OCI-LY1 (cell line): ENCODE measurements around the gene USP5.
"Not testable (repeated sequence)": the region's sequence is repeated elsewhere in the genome, so short reads cannot be mapped to it uniquely, and the experiment has no call there.

ENCODE experiments used
- H2AFZ ChIP-seq: fragments of 200-600 bp; sonication (generic), shearing (Covaris generic); 2 replicates; pipeline ENCODE4 v1.6.0; 2014; ENCODE audit warnings: antibody characterized with exemption, mild to moderate bottlenecking, low read length
- H3F3A ChIP-seq: fragments of 200-600 bp; sonication (generic), shearing (Covaris generic); 2 replicates; pipeline ENCODE4 v1.6.0; 2014; ENCODE audit warnings: mild to moderate bottlenecking, antibody characterized with exemption, low read length, moderate library complexity; ENCODE audit not compliant: insufficient read depth
- H3K27ac ChIP-seq: fragments of 200-600 bp; sonication (generic); 2 replicates; pipeline ENCODE4 v1.5.1; 2014; ENCODE audit warnings: low read length, mixed run types, mild to moderate bottlenecking, low read depth; ENCODE audit not compliant: poor library complexity, severe bottlenecking
- H3K27me3 ChIP-seq: fragments of 200-600 bp; sonication (generic); 2 replicates; pipeline ENCODE4 v1.6.0; 2014; ENCODE audit warnings: antibody characterized with exemption, mild to moderate bottlenecking, low read length, moderate library complexity; ENCODE audit not compliant: insufficient read depth
- H3K36me3 ChIP-seq: fragments of 200-600 bp; sonication (generic); 2 replicates; pipeline ENCODE4 v1.6.1; 2014; ENCODE audit warnings: mild to moderate bottlenecking, antibody characterized with exemption, low read length, moderate library complexity, mixed read lengths; ENCODE audit not compliant: insufficient read depth
- H3K4me1 ChIP-seq: fragments of 200-600 bp; sonication (generic); 2 replicates; pipeline ENCODE4 v1.5.1; 2014; ENCODE audit warnings: mild to moderate bottlenecking, low read length, moderate library complexity; ENCODE audit not compliant: insufficient read depth, severe bottlenecking
- H3K4me2 ChIP-seq: fragments of 200-600 bp; sonication (generic), shearing (Covaris generic); 2 replicates; pipeline ENCODE4 v1.6.1; 2014; ENCODE audit warnings: low read length
- H3K4me3 ChIP-seq: fragments of 200-600 bp; sonication (generic); 2 replicates; pipeline ENCODE4 v1.5.1; 2014; ENCODE audit warnings: low read length, low read depth, mild to moderate bottlenecking, mixed read lengths; ENCODE audit not compliant: poor library complexity, severe bottlenecking
- H3K79me2 ChIP-seq: fragments of 200-600 bp; shearing (Covaris generic); 2 replicates; pipeline ENCODE4 v1.6.1; 2016; ENCODE audit warnings: mixed run types, low read length, mixed read lengths; ENCODE audit not compliant: insufficient read depth
- H3K9ac ChIP-seq: fragments of 200-600 bp; sonication (generic), shearing (Covaris generic); 2 replicates; pipeline ENCODE4 v1.6.1; 2014; ENCODE audit warnings: mild to moderate bottlenecking, low read length, mixed read lengths
- H3K9me2 ChIP-seq: fragments of 200-600 bp; sonication (generic), shearing (Covaris generic); 2 replicates; pipeline ENCODE4 v1.6.1; 2014; ENCODE audit warnings: low read depth, mild to moderate bottlenecking, low read length, mixed read lengths
- H3K9me3 ChIP-seq: fragments of 200-600 bp; shearing (Covaris generic); 2 replicates; pipeline ENCODE4 v1.6.1; 2014; ENCODE audit warnings: low read length, mixed read lengths
- H4K20me1 ChIP-seq: fragments of 200-600 bp; sonication (generic), shearing (Covaris generic); 2 replicates; pipeline ENCODE4 v1.6.0; 2016; ENCODE audit warnings: mild to moderate bottlenecking, low read length; ENCODE audit not compliant: insufficient read depth
- EZH2 ChIP-seq: fragments of 200-600 bp; sonication (generic), shearing (Covaris generic); IDR thresholded peaks from 2 replicates; pipeline ENCODE4 v1.8.0; 2017; ENCODE audit warnings: borderline replicate concordance, mixed run types, mild to moderate bottlenecking, antibody characterized with exemption, low read length, moderate library complexity, mixed read lengths
- TF ChIP-seq, protein P1 (sequence below): fragments of 200-600 bp; sonication (generic), shearing (Covaris generic); IDR thresholded peaks from 2 replicates; pipeline ENCODE4 v1.5.1; 2017; ENCODE audit warnings: mild to moderate bottlenecking, antibody characterized with exemption, low read length, moderate library complexity, mixed read lengths

USP5 gene

DNA sequence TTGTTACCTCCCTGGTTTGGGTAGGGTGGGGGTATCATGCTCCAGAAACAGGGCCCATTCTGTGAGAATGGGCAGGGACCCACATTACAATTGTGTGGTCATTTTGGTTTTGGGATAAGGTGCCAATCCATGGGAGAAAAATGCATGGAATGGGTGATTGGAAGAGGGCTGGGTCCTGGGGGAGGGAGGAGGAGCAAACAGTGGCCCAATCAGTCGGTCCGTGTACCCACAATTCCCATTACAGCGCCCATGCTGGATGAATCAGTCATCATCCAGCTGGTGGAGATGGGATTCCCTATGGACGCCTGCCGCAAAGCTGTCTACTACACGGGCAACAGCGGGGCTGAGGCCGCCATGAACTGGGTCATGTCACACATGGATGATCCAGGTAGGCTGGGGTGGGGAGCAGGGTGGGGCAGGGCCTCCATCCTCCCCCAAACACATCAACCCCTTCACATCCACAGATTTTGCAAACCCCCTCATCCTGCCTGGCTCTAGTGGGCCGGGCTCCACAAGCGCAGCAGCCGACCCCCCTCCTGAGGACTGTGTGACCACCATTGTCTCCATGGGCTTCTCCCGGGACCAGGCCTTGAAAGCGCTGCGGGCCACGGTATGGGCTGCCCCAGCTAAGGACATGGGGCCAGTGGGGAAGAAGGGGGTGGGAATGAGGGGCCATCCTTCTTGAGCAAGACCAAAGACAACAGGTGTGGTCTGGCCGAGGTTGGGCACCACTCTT, 11.8 kb downstream of the USP5 start:
- Histone ChIP-seq H3K36me3 (peaks cover 80% of the 10 kb centered on the region), H3K9ac (no peak overlapping the region), H3K27ac (no peak overlapping the region), H3K4me2 (no peak overlapping the region), H2AFZ (no peak overlapping the region), H3K4me3 (no peak overlapping the region), H3K27me3 (no peaks in the 10 kb centered on the region), H3K9me3 (no peaks in the 10 kb centered on the region), H3K79me2 (peaks cover 8% of the 10 kb centered on the region), H3K9me2 (no peaks in the 10 kb centered on the region), H4K20me1 (0 out of 2 replicates have a peak, but pooled peaks cover 3% of the 10 kb centered on the region), H3F3A (peaks cover 4% of the 10 kb centered on the region; the same call in 1 of the 2 replicates), H3K4me1 (peaks cover 13% of the 10 kb centered on the region)
- TF ChIP-seq EZH2 = no peak
- TF ChIP-seq, protein P1, sequence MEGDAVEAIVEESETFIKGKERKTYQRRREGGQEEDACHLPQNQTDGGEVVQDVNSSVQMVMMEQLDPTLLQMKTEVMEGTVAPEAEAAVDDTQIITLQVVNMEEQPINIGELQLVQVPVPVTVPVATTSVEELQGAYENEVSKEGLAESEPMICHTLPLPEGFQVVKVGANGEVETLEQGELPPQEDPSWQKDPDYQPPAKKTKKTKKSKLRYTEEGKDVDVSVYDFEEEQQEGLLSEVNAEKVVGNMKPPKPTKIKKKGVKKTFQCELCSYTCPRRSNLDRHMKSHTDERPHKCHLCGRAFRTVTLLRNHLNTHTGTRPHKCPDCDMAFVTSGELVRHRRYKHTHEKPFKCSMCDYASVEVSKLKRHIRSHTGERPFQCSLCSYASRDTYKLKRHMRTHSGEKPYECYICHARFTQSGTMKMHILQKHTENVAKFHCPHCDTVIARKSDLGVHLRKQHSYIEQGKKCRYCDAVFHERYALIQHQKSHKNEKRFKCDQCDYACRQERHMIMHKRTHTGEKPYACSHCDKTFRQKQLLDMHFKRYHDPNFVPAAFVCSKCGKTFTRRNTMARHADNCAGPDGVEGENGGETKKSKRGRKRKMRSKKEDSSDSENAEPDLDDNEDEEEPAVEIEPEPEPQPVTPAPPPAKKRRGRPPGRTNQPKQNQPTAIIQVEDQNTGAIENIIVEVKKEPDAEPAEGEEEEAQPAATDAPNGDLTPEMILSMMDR = no peak

DNA sequence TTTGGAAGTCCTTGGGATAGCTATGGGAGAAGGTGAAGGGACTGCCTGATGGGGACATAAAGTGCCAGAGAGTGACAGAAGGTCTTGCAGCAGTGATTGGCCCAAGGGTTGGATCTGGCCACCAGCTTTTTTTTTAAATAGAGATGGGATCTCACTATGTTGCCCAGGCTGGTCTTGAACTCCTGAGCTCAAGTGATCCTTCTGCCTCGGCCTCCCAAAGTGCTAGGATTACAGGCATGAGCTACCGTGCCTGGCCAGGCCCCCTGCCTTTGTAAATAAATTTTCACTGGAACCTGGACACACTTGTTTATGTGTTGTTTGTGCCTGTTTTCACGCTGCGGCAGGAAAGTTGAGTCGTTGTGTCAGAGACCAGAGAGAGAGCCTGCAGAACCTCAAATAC, 13.4 kb downstream of the USP5 start:
- H4K20me1 ChIP-seq, H3K4me3 ChIP-seq, H3K4me2 ChIP-seq, H3K27me3 ChIP-seq, H3K9me3 ChIP-seq, H3K9ac ChIP-seq, H3F3A ChIP-seq, H3K79me2 ChIP-seq, H3K27ac ChIP-seq, H2AFZ ChIP-seq, H3K9me2 ChIP-seq: not testable (repeated sequence)
- Histone ChIP-seq H3K36me3 (peaks cover 82% of the 10 kb centered on the region), H3K4me1 (peaks cover 29% of the 10 kb centered on the region)

DNA sequence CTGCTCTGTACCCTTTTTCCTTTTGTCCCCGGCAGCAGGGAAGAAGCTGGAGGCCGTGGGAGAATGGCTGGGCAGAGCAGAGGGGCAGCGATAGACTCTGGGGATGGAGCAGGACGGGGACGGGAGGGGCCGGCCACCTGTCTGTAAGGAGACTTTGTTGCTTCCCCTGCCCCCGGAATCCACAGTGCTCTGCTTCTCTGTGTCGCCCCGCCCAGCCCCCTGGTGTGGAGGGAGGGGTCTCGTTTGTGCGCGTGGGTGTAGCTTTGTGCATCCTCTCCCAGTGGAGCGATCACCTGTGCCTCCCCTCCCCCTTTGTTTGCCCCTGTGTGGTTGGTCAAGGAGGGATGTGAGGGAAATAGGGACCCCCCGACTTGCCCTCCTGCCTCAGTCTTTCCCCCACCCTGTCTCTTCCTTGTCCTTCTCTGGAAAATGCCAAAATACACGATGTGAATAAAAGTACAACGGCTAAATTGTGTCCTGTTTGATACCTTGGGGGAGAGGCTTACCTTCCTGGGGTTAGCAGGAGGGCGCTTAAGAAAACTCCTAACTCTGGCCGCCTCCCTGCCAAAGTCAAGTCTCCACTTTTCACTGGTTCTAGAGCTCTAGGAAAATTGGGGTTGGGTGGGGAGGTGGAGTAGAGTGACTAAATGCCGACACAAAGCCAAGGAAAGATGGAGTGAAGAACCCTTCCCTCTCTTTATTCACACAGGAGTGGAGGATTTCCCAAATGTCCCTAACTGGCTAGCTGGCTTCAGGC, 14.4 kb downstream of the USP5 start:
- Histone ChIP-seq H3K9me3 (no peaks in the 10 kb centered on the region), H3K9me2 (no peaks in the 10 kb centered on the region), H2AFZ (no peak overlapping the region), H3K36me3 (peaks cover 82% of the 10 kb centered on the region), H3K4me2 (peak overlapping the region; percentile 99), H4K20me1 (peaks cover 3% of the 10 kb centered on the region; the same call in 1 of the 2 replicates), H3K27ac (peak overlapping the region; percentile 70), H3K79me2 (peaks cover 8% of the 10 kb centered on the region), H3K27me3 (no peaks in the 10 kb centered on the region), H3K9ac (peak overlapping the region; percentile 60; the same call in 1 of the 2 replicates), H3F3A (peaks cover 8% of the 10 kb centered on the region; the same call in 1 of the 2 replicates), H3K4me1 (peaks cover 39% of the 10 kb centered on the region), H3K4me3 (peak overlapping the region; percentile 91)
- TF ChIP-seq, protein P1 = no peak
- TF ChIP-seq EZH2 = no peak
